ENCODE results near the gene KCNN3. TPM values are rescaled to one million over a fixed set of nuclear protein-coding genes. Genes with fewer than 3 reads are reported as not detected.

Gene KCNN3
- total RNA-seq, 1 experiment from 2014 or later: not detected

- Mint-ChIP-seq H3K27ac (ENCODE audit: unreplicated experiment) (no peak overlapping the region), H3K27me3 (ENCODE audit: unreplicated experiment) (peaks cover 91% of the 10 kb centered on the region), H3K4me3 (ENCODE audit: low read depth, unreplicated experiment) (no peak overlapping the region), H3K4me1 (ENCODE audit: low read depth, unreplicated experiment) (no peaks in the 10 kb centered on the region), H3K36me3 (ENCODE audit: insufficient read depth, unreplicated experiment) (no peaks in the 10 kb centered on the region), H3K9me3 (ENCODE audit: low read depth, unreplicated experiment) (no peaks in the 10 kb centered on the region)
- DNase-seq: no peak
- intact Hi-C loops (cut with micrococcal nuclease; ENCODE audit: unreplicated experiment): loop anchor here (10.0 kb wide), 1 partner anchor 53 kb away; no protein-coding TSS in a partner anchor
- TF ChIP-seq, protein P1, sequence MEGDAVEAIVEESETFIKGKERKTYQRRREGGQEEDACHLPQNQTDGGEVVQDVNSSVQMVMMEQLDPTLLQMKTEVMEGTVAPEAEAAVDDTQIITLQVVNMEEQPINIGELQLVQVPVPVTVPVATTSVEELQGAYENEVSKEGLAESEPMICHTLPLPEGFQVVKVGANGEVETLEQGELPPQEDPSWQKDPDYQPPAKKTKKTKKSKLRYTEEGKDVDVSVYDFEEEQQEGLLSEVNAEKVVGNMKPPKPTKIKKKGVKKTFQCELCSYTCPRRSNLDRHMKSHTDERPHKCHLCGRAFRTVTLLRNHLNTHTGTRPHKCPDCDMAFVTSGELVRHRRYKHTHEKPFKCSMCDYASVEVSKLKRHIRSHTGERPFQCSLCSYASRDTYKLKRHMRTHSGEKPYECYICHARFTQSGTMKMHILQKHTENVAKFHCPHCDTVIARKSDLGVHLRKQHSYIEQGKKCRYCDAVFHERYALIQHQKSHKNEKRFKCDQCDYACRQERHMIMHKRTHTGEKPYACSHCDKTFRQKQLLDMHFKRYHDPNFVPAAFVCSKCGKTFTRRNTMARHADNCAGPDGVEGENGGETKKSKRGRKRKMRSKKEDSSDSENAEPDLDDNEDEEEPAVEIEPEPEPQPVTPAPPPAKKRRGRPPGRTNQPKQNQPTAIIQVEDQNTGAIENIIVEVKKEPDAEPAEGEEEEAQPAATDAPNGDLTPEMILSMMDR (IDR thresholded peaks at IDR 0.05; ENCODE audit: unreplicated experiment): no peak
- BruUV-seq (replicated peaks): no TSS peak
- CTCF ChIA-PET: no interaction called here
Observed at GRCh38 chr1:154747380-154747739, 122.7 kb downstream of the KCNN3 start.

DNA sequence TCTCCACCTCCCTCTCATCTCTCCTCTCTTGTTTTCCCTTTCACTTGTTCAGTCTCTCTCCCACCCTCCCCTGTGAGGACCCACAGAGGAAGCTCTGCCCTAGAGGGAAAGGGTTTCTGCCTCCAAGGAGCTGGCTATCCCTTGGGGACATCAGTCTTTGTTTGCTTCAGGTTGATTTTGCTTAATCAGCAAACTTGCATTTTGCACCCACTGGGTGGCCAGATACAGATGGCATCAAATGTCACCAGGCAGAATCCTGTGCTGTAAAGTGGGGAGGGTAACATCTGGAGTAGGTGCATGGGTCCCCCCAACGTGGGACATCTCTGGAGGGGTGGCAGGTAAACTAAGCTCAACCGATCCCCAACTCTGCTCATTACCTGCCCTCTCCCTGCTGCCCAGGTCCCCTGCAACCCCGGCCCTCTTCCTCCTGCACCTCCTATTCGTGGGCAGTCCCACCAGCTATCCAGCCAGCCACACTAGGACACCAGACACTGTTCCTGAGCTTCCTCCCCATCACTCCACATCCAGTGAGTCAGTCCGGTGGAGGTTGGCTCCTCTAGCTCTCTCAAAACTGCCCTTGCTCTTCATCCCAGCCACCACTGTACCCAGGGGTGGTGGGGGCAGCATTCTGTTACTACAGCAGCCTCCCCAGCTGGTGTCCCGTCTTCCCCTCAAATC, 123.3 kb downstream of the KCNN3 start:
- TF ChIP-seq, protein P1 (IDR thresholded peaks at IDR 0.05; ENCODE audit: unreplicated experiment): no peak
- intact Hi-C loops (cut with micrococcal nuclease; ENCODE audit: unreplicated experiment): loop anchor here (10.0 kb wide), 1 partner anchor 52 kb away; no protein-coding TSS in a partner anchor
- BruUV-seq (replicated peaks): no TSS peak
- Mint-ChIP-seq H3K27ac (ENCODE audit: unreplicated experiment) (no peak overlapping the region), H3K4me1 (ENCODE audit: low read depth, unreplicated experiment) (no peaks in the 10 kb centered on the region), H3K27me3 (ENCODE audit: unreplicated experiment) (peaks cover 91% of the 10 kb centered on the region), H3K36me3 (ENCODE audit: insufficient read depth, unreplicated experiment) (no peaks in the 10 kb centered on the region), H3K4me3 (ENCODE audit: low read depth, unreplicated experiment) (no peak overlapping the region), H3K9me3 (ENCODE audit: low read depth, unreplicated experiment) (no peaks in the 10 kb centered on the region)
- no peak for DNase-seq
- CTCF ChIA-PET: interaction anchor here (0.5 kb wide), 1 partner anchor 347 kb away, joined by 4 read pairs; no protein-coding TSS in a partner anchor

DNA sequence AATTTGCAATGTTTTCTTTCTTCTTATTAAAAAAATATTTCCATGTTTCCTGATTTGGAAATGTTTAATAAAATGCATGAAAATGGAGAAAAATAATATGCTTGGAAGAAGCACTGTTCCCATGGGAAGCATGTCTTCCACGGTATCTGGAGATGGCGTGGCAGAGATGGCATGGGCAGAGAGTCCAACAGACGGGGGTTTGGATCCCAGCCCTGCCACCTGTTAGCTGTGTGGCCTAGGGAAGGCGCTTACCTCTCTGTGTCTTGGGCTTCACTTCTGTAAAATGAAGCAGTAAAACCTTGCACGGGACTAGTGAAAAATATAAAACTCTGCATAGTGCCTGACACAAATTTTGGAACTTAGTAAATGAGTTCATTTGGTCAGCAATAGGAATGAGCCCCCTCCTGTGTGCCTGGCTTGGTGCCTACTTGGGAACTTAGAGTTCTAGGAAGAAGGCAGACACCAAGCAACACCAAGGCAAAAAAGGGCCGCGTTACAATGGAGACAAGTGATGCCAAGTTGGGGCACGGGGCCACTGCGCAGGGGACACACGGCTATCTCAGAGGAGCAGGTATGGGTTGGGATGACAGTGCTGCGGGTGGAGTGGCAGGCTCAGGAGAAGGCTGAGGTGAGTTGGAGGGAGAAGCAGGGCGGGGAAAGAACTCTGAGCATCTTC, 124.2 kb downstream of the KCNN3 start:
- peaks cover 93% of the 10 kb centered on the region for H3K27me3 Mint-ChIP-seq (ENCODE audit: unreplicated experiment)

GRCh38 chr1:154745286-154745731, 124.8 kb downstream of the KCNN3 start:
- Mint-ChIP-seq H3K4me3 (ENCODE audit: low read depth, unreplicated experiment) (no peak overlapping the region), H3K36me3 (ENCODE audit: insufficient read depth, unreplicated experiment) (no peaks in the 10 kb centered on the region), H3K9me3 (ENCODE audit: low read depth, unreplicated experiment) (peaks cover 3% of the 10 kb centered on the region), H3K4me1 (ENCODE audit: low read depth, unreplicated experiment) (no peaks in the 10 kb centered on the region), H3K27ac (ENCODE audit: unreplicated experiment) (no peak overlapping the region), H3K27me3 (ENCODE audit: unreplicated experiment) (peaks cover 99% of the 10 kb centered on the region)
- BruUV-seq (replicated peaks): no TSS peak
- intact Hi-C loops (cut with micrococcal nuclease; ENCODE audit: unreplicated experiment): loop anchor here (10.0 kb wide), 1 partner anchor 51 kb away; no protein-coding TSS in a partner anchor
- no peak for DNase-seq
- TF ChIP-seq, protein P1 (IDR thresholded peaks at IDR 0.05; ENCODE audit: unreplicated experiment): no peak
- CTCF ChIA-PET: interaction anchor here (0.5 kb wide), 1 partner anchor 8 kb away, joined by 4 read pairs; no protein-coding TSS in a partner anchor

More for the DNA sequence above, 124.2 kb downstream of the KCNN3 start:
- intact Hi-C loops (cut with micrococcal nuclease; ENCODE audit: unreplicated experiment): loop anchor here (10.0 kb wide), 1 partner anchor 51 kb away; no protein-coding TSS in a partner anchor
- DNase-seq: no peak
- H3K36me3 Mint-ChIP-seq (ENCODE audit: insufficient read depth, unreplicated experiment): no peaks in the 10 kb centered on the region
- H3K4me3 Mint-ChIP-seq (ENCODE audit: low read depth, unreplicated experiment): no peak overlapping the region
- TF ChIP-seq, protein P1 (IDR thresholded peaks at IDR 0.05; ENCODE audit: unreplicated experiment): no peak
- H3K4me1 Mint-ChIP-seq (ENCODE audit: low read depth, unreplicated experiment): no peaks in the 10 kb centered on the region
- H3K9me3 Mint-ChIP-seq (ENCODE audit: low read depth, unreplicated experiment): peaks cover 3% of the 10 kb centered on the region
- CTCF ChIA-PET: interaction anchor here (0.5 kb wide), 1 partner anchor 9 kb away, joined by 4 read pairs; no protein-coding TSS in a partner anchor
- no peak overlapping the region for H3K27ac Mint-ChIP-seq (ENCODE audit: unreplicated experiment)
- no TSS peak for BruUV-seq (replicated peaks)
